Left lung (tissue), 10 donors: ENCODE data around the gene FUOM. TPM values are rescaled to one million over a fixed set of nuclear protein-coding genes. Genes with fewer than 3 reads are reported as not detected.

Experiments
- ATAC-seq: fragments of 200-7000 bp; cut with Tn5 transposase; one replicate; pipeline ENCODE4 v1.9.1; 2020; ENCODE audit warnings: moderate library complexity
- DNase-seq, 4 donors: peaks; one replicate each; pipeline ENCODE4 v3.0.0-alpha.2; 2013 to 2020
- H3K27ac ChIP-seq, 2 donors: fragments of 200-600 bp; sonication (generic) in 1 of 2; one replicate each; pipeline versions ENCODE4 v1.5.0 to v1.8.0; 2020 to 2021
- H3K27me3 ChIP-seq, 2 donors: fragments of 200-600 bp; sonication (generic) in 1 of 2; one replicate each; pipeline versions ENCODE4 v1.5.0 to v1.8.0; 2020 to 2021
- H3K36me3 ChIP-seq, 2 donors: fragments of 200-600 bp; sonication (generic) in 1 of 2; one replicate each; pipeline versions ENCODE4 v1.5.0 to v1.8.0; 2020 to 2021
- H3K4me1 ChIP-seq, 2 donors: fragments of 200-600 bp; one replicate each; pipeline ENCODE4 v1.8.0; 2021
- H3K4me3 ChIP-seq, 2 donors: fragments of 200-600 bp; sonication (generic) in 1 of 2; one replicate each; pipeline versions ENCODE4 v1.5.0 to v1.8.0; 2020 to 2021; ENCODE audit warnings: mild to moderate bottlenecking in 1 of 2
- H3K9me3 ChIP-seq, 2 donors: fragments of 200-600 bp; sonication (generic) in 1 of 2; one replicate each; pipeline versions ENCODE4 v1.5.0 to v1.8.0; 2020 to 2021
- CTCF ChIP-seq, 2 donors: fragments of 200-600 bp; sonication (generic) in 1 of 2; IDR thresholded peaks; one replicate each; pipeline versions ENCODE4 v1.5.0 to v1.8.0; 2021; ENCODE audit warnings: antibody characterized with exemption in 2 of 2
- intact Hi-C, 2 donors: fragments of 100-400 bp; cut with DNase I; formaldehyde crosslinking; loops; one replicate each; pipeline versions ENCODE4 v1.11.2 to v1.14.2; 2022
- polyA plus RNA-seq, 6 donors: library from polyadenylated mRNA; unstranded; fragments of 120-200 nt; gene quantifications; one replicate each; pipeline ENCODE4 v1.2.1, GENCODE V29; 2013; ENCODE audit not compliant: insufficient read length in 6 of 6
- total RNA-seq, 2 donors: library from RNA; stranded (reverse); fragmentation: NEBNext Ultra II Directional; extraction: Animal tissue kit (Norgen Biotek cat#: 25700); gene quantifications; one replicate each; pipeline ENCODE4 v1.2.1, GENCODE V29; 2021
- donor health status: DM: no; HTN: yes; CAD: no.
- donor health status: DM: no; HTN: no; CAD: no.

Gene FUOM
- total and polyA plus RNA-seq, 8 donors: 6.2 to 24.1 (median 9.4) TPM

- peaks cover 0 to 28% of the 10 kb centered on the region in 2 donors for H3K27me3 ChIP-seq
- H3K4me3 ChIP-seq: no peak overlapping the region
- ATAC-seq (no peak), DNase-seq (peak in 1 of 4 donors; percentile 3)
- intact Hi-C loops: no loop called here
- no peak overlapping the region for H3K27ac ChIP-seq
- peaks cover 0 to 21% of the 10 kb centered on the region in 2 donors for H3K36me3 ChIP-seq
- H3K9me3 ChIP-seq: no peaks in the 10 kb centered on the region
- H3K4me1 ChIP-seq: peaks cover 0 to 14% of the 10 kb centered on the region in 2 donors
- TF ChIP-seq CTCF (IDR thresholded peaks at IDR 0.05): no peak
Observed at GRCh38 chr10:133316266-133316665, 41.6 kb downstream of the FUOM start.

- ATAC-seq (no peak), DNase-seq (peak in 1 of 4 donors; percentile 28)
- Histone ChIP-seq H3K27me3 (peaks cover 0 to 25% of the 10 kb centered on the region in 2 donors), H3K4me1 (peaks cover 0 to 14% of the 10 kb centered on the region in 2 donors), H3K9me3 (no peaks in the 10 kb centered on the region), H3K27ac (no peak overlapping the region), H3K4me3 (no peak overlapping the region), H3K36me3 (peaks cover 0 to 23% of the 10 kb centered on the region in 2 donors)
- TF ChIP-seq CTCF (IDR thresholded peaks at IDR 0.05): no peak
- intact Hi-C loops: no loop called here
Observed at GRCh38 chr10:133315847-133316246, 42.0 kb downstream of the FUOM start.

- peaks cover 0 to 32% of the 10 kb centered on the region in 2 donors for H3K36me3 ChIP-seq
- H3K4me3 ChIP-seq: no peak overlapping the region
- intact Hi-C loops: no loop called here
- ATAC-seq (no peak), DNase-seq (peak in 1 of 4 donors; percentile 63)
- H3K27me3 ChIP-seq: peaks cover 0 to 16% of the 10 kb centered on the region in 2 donors
- no peaks in the 10 kb centered on the region for H3K9me3 ChIP-seq
- no peak overlapping the region for H3K27ac ChIP-seq
- H3K4me1 ChIP-seq: peaks cover 0 to 14% of the 10 kb centered on the region in 2 donors
- no peak for TF ChIP-seq CTCF (IDR thresholded peaks at IDR 0.05)
Observed at GRCh38 chr10:133314911-133315310, 42.9 kb downstream of the FUOM start.

GRCh38 chr10:133313192-133313591, 44.6 kb downstream of the FUOM start:
- peak in 1 of 4 donors; percentile 20 for DNase-seq
- H3K9me3 ChIP-seq: no peaks in the 10 kb centered on the region
- no peak for TF ChIP-seq CTCF (IDR thresholded peaks at IDR 0.05)
- H3K27ac ChIP-seq: no peak overlapping the region
- no peak overlapping the region for H3K4me3 ChIP-seq
- H3K4me1 ChIP-seq: peaks cover 6 to 14% of the 10 kb centered on the region in 2 donors
- intact Hi-C loops: no loop called here
- no peak for ATAC-seq
- no peaks in the 10 kb centered on the region for H3K27me3 ChIP-seq
- H3K36me3 ChIP-seq: peaks cover 0 to 32% of the 10 kb centered on the region in 2 donors

- Histone ChIP-seq H3K27ac (no peak overlapping the region), H3K27me3 (no peaks in the 10 kb centered on the region), H3K9me3 (no peaks in the 10 kb centered on the region), H3K4me1 (peaks cover 7 to 17% of the 10 kb centered on the region in 2 donors), H3K4me3 (no peak overlapping the region), H3K36me3 (peaks cover 0 to 32% of the 10 kb centered on the region in 2 donors)
- no peak for TF ChIP-seq CTCF (IDR thresholded peaks at IDR 0.05)
- ATAC-seq (no peak), DNase-seq (peak in 1 of 4 donors; percentile 43)
- intact Hi-C loops: no loop called here
Observed at GRCh38 chr10:133312769-133313145, 45.1 kb downstream of the FUOM start.
